ENCODE measurements around the gene PTCD1. TPM values are rescaled to one million over a fixed set of nuclear protein-coding genes. Genes with fewer than 3 reads are reported as not detected.

Gene PTCD1
- total and polyA plus RNA-seq, 9 of the 15 experiments (the other 6 are each of a cell fraction or from before 2014, with no cell fraction given), result 0.46 to 17.1 (median 6.2) TPM

GRCh38 chr7:99472561-99473314 lies 34.1 kb upstream of the PTCD1 start, which contains the start of gene ZNF789 (continued):
- no peak for TF ChIP-seq ZNF766 (CRISPR knock-in tag; conservative IDR thresholded peaks at IDR 0.05)
- no peak for TF ChIP-seq EHMT2 (IDR thresholded peaks at IDR 0.05)
- no peak for TF ChIP-seq ID3 (CRISPR knock-in tag; IDR thresholded peaks at IDR 0.05)
- TF ChIP-seq ID3 (tag; IDR thresholded peaks at IDR 0.05), result no peak
- TF ChIP-seq NEUROD1 (IDR thresholded peaks at IDR 0.05; ENCODE audit: borderline replicate concordance, low read depth, low read length, partially characterized antibody), result peak; percentile 89
- TF ChIP-seq TRIM25 (IDR thresholded peaks at IDR 0.05; ENCODE audit: borderline replicate concordance), result no peak
- 0 out of 4 replicates have a peak, but pooled peaks of 1 of the 2 experiments have one; percentile 18 for TF ChIP-seq TBL1XR1 (IDR thresholded peaks at IDR 0.05; ENCODE audit: low read length in 2 of 2)
- no peak for TF ChIP-seq ZSCAN32 (CRISPR knock-in tag; IDR thresholded peaks at IDR 0.05)
- peak; percentile 63; the same call in 1 of the 2 replicates for TF ChIP-seq SMAD3 (CRISPR knock-in tag; conservative IDR thresholded peaks at IDR 0.05)
- TF ChIP-seq RBM14 (IDR thresholded peaks at IDR 0.05; ENCODE audit: borderline replicate concordance, insufficient read depth, low read depth, low read length), result no peak
- peak; percentile 56; the same call in 1 of the 2 replicates for TF ChIP-seq KLF13 (tag; IDR thresholded peaks at IDR 0.05; ENCODE audit: borderline replicate concordance, low read depth)
- TF ChIP-seq MTA2 (IDR thresholded peaks at IDR 0.05; ENCODE audit: low read depth), result no peak
- TF ChIP-seq ZNF253 (CRISPR knock-in tag; conservative IDR thresholded peaks at IDR 0.05), result no peak
- no peak for TF ChIP-seq ZNF224 (CRISPR knock-in tag; IDR thresholded peaks at IDR 0.05)
- TF ChIP-seq PRDM10 (IDR thresholded peaks at IDR 0.05; ENCODE audit: partially characterized antibody), result peak; percentile 32
- TF ChIP-seq ZNF76 (CRISPR knock-in tag; IDR thresholded peaks at IDR 0.05; ENCODE audit: borderline replicate concordance), result 0 out of 2 replicates have a peak, but pooled peaks have one; percentile 61
- no peak for TF ChIP-seq ETV1 (tag; conservative IDR thresholded peaks at IDR 0.05; ENCODE audit: low read depth)
- no peak for TF ChIP-seq RBM39 (optimal IDR thresholded peaks at IDR 0.05; ENCODE audit: low read depth, low read length)
- no peak; the same call in 1 of the 2 replicates for TF ChIP-seq XRCC5 (IDR thresholded peaks at IDR 0.05; ENCODE audit: low read depth, low read length)
- no peak for TF ChIP-seq CGGBP1 (CRISPR knock-in tag; IDR thresholded peaks at IDR 0.05)
- no peak for TF ChIP-seq ZNF696 (CRISPR knock-in tag; conservative IDR thresholded peaks at IDR 0.05)
- 0 out of 2 replicates have a peak, but pooled peaks have one; percentile 46 for TF ChIP-seq NR2F6 (CRISPR knock-in tag; IDR thresholded peaks at IDR 0.05)
- TF ChIP-seq POLR2A (conservative IDR thresholded peaks at IDR 0.05), result peak; percentile 94
